ENCODE measurements around the gene DOK1. TPM values are rescaled to one million over a fixed set of nuclear protein-coding genes. Genes with fewer than 3 reads are reported as not detected.

The DOK1 gene
- 37.2 and 40.8 TPM in 2 replicates for total RNA-seq

GRCh38 chr2:74553892-74554819 is at the start of gene DOK1, which contains the start of gene LOXL3:
Gene DOK1, plus strand, starts transcription at chr2:74554720. Its CDS starts 35 bp downstream, at chr2:74554755.
Gene LOXL3, minus strand, starts transcription at chr2:74553942. Its CDS starts 1,308 bp downstream, at chr2:74552634.
- Mint-ChIP-seq H3K27ac (peak within 1 kb of the TSS; percentile 96), H3K4me1 (ENCODE audit: low read depth) (peaks cover 33% of the 10 kb centered on the region), H3K9me3 (no peaks in the 10 kb centered on the region), H3K27me3 (ENCODE audit: insufficient read depth) (peaks cover 11% of the 10 kb centered on the region), H3K4me3 (peak within 1 kb of the TSS; percentile 95), H3K36me3 (ENCODE audit: low read depth) (peaks cover 13% of the 10 kb centered on the region)
- DNase-seq (ENCODE audit: low spot score) = peak; percentile 79
- intact Hi-C loops (cut with micrococcal nuclease) = loop anchor here (1.0 kb wide), 5 partner anchors 24 to 817 kb away; partner anchors contain the start of genes PCGF1, SEMA4F, TPRKB and TTC31

- Mint-ChIP-seq H3K9me3 (no peaks in the 10 kb centered on the region), H3K4me3 (peak overlapping the region; percentile 96), H3K4me1 (ENCODE audit: low read depth) (peaks cover 66% of the 10 kb centered on the region)
These were observed 48.9 kb upstream of the DOK1 start for GRCh38 chr2:74505448-74506246.

GRCh38 chr2:74507145-74507925 is 47.2 kb upstream of the DOK1 start, which contains the start of gene PCGF1:
Gene PCGF1, minus strand, starts transcription at chr2:74507695. Its CDS starts 27 bp downstream, at chr2:74507668.
- Mint-ChIP-seq H3K4me3 (peak within 1 kb of the TSS; percentile 96), H3K27ac (peak within 1 kb of the TSS; percentile 99), H3K27me3 (ENCODE audit: insufficient read depth) (peaks cover 24% of the 10 kb centered on the region), H3K36me3 (ENCODE audit: low read depth) (peaks cover 28% of the 10 kb centered on the region), H3K9me3 (no peaks in the 10 kb centered on the region), H3K4me1 (ENCODE audit: low read depth) (peaks cover 55% of the 10 kb centered on the region)
- intact Hi-C loops (cut with micrococcal nuclease) = loop anchor here (1.0 to 2.0 kb wide), 11 partner anchors 9 to 771 kb away; partner anchors contain the start of genes AUP1, DOK1, HK2 and HTRA2
- peak; percentile 96 for DNase-seq (ENCODE audit: low spot score)

More at GRCh38 chr2:74505448-74506246, 48.9 kb upstream of the DOK1 start:
- intact Hi-C loops (cut with micrococcal nuclease) = loop anchor here (2.0 kb wide), 2 partner anchors 149 to 769 kb away; partner anchors contain the start of genes SEMA4F and TPRKB
- peaks cover 36% of the 10 kb centered on the region for H3K36me3 Mint-ChIP-seq (ENCODE audit: low read depth)
- DNase-seq (ENCODE audit: low spot score) = no peak
- peaks cover 25% of the 10 kb centered on the region for H3K27me3 Mint-ChIP-seq (ENCODE audit: insufficient read depth)
- no peak overlapping the region for H3K27ac Mint-ChIP-seq

- intact Hi-C loops (cut with micrococcal nuclease) = loop anchor here (1.0 to 2.0 kb wide), 11 partner anchors 8 to 771 kb away; partner anchors contain the start of genes AUP1, DOK1, HK2 and HTRA2
- H3K27me3 Mint-ChIP-seq (ENCODE audit: insufficient read depth) = peaks cover 27% of the 10 kb centered on the region
- H3K9me3 Mint-ChIP-seq = no peaks in the 10 kb centered on the region
- peak overlapping the region; percentile 99 for H3K27ac Mint-ChIP-seq
- H3K4me1 Mint-ChIP-seq (ENCODE audit: low read depth) = peaks cover 50% of the 10 kb centered on the region
- peaks cover 26% of the 10 kb centered on the region for H3K36me3 Mint-ChIP-seq (ENCODE audit: low read depth)
- H3K4me3 Mint-ChIP-seq = peak overlapping the region; percentile 96
- DNase-seq (ENCODE audit: low spot score) = no peak
These were observed 46.5 kb upstream of the DOK1 start for GRCh38 chr2:74507926-74508520.

GRCh38 chr2:74510272-74510671 is 44.2 kb upstream of the DOK1 start:
- H3K27me3 Mint-ChIP-seq (ENCODE audit: insufficient read depth) = peaks cover 31% of the 10 kb centered on the region
- no peaks in the 10 kb centered on the region for H3K9me3 Mint-ChIP-seq
- peaks cover 16% of the 10 kb centered on the region for H3K36me3 Mint-ChIP-seq (ENCODE audit: low read depth)
- no peak for DNase-seq (ENCODE audit: low spot score)
- intact Hi-C loops (cut with micrococcal nuclease) = no loop called here
- H3K27ac Mint-ChIP-seq = peak overlapping the region; percentile 0
- H3K4me3 Mint-ChIP-seq = no peak overlapping the region
- peaks cover 36% of the 10 kb centered on the region for H3K4me1 Mint-ChIP-seq (ENCODE audit: low read depth)

- Mint-ChIP-seq H3K4me3 (no peak overlapping the region), H3K27me3 (ENCODE audit: insufficient read depth) (peaks cover 37% of the 10 kb centered on the region), H3K4me1 (ENCODE audit: low read depth) (peaks cover 34% of the 10 kb centered on the region)
These were observed 43.2 kb upstream of the DOK1 start for GRCh38 chr2:74511104-74511989.

GRCh38 chr2:74512744-74513604 is 41.5 kb upstream of the DOK1 start:
- H3K9me3 Mint-ChIP-seq = no peaks in the 10 kb centered on the region
- intact Hi-C loops (cut with micrococcal nuclease) = no loop called here

More at GRCh38 chr2:74511104-74511989, 43.2 kb upstream of the DOK1 start:
- Mint-ChIP-seq H3K36me3 (ENCODE audit: low read depth) (peaks cover 10% of the 10 kb centered on the region), H3K9me3 (no peaks in the 10 kb centered on the region), H3K27ac (no peak overlapping the region)
- intact Hi-C loops (cut with micrococcal nuclease) = no loop called here
- DNase-seq (ENCODE audit: low spot score) = no peak

GRCh38 chr2:74513605-74514367 is 40.7 kb upstream of the DOK1 start:
- Mint-ChIP-seq H3K9me3 (no peaks in the 10 kb centered on the region), H3K36me3 (ENCODE audit: low read depth) (peaks cover 10% of the 10 kb centered on the region), H3K4me3 (peak overlapping the region; percentile 66), H3K27ac (no peak overlapping the region), H3K27me3 (ENCODE audit: insufficient read depth) (peaks cover 60% of the 10 kb centered on the region), H3K4me1 (ENCODE audit: low read depth) (peaks cover 18% of the 10 kb centered on the region)
- peak; percentile 34 for DNase-seq (ENCODE audit: low spot score)
- intact Hi-C loops (cut with micrococcal nuclease) = loop anchor here (1.0 kb wide), 1 partner anchor 15 kb away; no protein-coding TSS in a partner anchor

More at GRCh38 chr2:74512744-74513604, 41.5 kb upstream of the DOK1 start:
- H3K4me3 Mint-ChIP-seq = peak overlapping the region; percentile 66
- peaks cover 52% of the 10 kb centered on the region for H3K27me3 Mint-ChIP-seq (ENCODE audit: insufficient read depth)
- DNase-seq (ENCODE audit: low spot score) = no peak
- H3K36me3 Mint-ChIP-seq (ENCODE audit: low read depth) = peaks cover 13% of the 10 kb centered on the region
- peaks cover 27% of the 10 kb centered on the region for H3K4me1 Mint-ChIP-seq (ENCODE audit: low read depth)
- H3K27ac Mint-ChIP-seq = peak overlapping the region; percentile 52

- H3K36me3 Mint-ChIP-seq (ENCODE audit: low read depth) = peaks cover 10% of the 10 kb centered on the region
- H3K4me3 Mint-ChIP-seq = peak within 1 kb of the TSS; percentile 77
- H3K9me3 Mint-ChIP-seq = no peaks in the 10 kb centered on the region
- H3K27me3 Mint-ChIP-seq (ENCODE audit: insufficient read depth) = peaks cover 63% of the 10 kb centered on the region
- peak within 1 kb of the TSS; percentile 49 for H3K27ac Mint-ChIP-seq
- no peak for DNase-seq (ENCODE audit: low spot score)
- intact Hi-C loops (cut with micrococcal nuclease) = loop anchor here (1.0 kb wide), 1 partner anchor 16 kb away; no protein-coding TSS in a partner anchor
- H3K4me1 Mint-ChIP-seq (ENCODE audit: low read depth) = peaks cover 16% of the 10 kb centered on the region
These were observed 39.9 kb upstream of the DOK1 start, which contains the start of gene TLX2 for GRCh38 chr2:74514368-74515270. Gene TLX2, plus strand, starts transcription at chr2:74514450. Its CDS starts 357 bp downstream, at chr2:74514807.
